Measurements from ENCODE around the gene MDM1. TPM values are rescaled to one million over a fixed set of nuclear protein-coding genes. Genes with fewer than 3 reads are reported as not detected.

MDM1 gene
- total RNA-seq, 2 donors from 2014 or later, result 8.3 to 12.8 TPM

DNA sequence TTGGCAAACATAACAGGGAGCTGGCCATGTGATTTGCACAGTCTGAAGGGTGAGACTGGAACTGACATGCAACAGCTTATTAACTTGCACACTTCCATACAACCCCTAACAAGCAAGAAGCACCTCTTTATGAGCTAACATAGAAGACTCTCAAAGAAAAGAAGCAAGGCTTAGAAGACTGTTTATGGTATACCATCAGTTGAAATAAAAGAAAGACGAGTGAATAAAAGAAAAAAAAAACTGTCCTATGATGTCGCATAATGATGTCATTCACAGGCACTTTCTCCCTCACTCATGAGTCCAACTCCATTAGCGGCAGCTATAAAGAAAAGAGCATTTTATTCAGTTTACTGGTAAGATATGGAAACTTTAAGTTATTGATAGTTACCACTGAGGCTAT, 3.3 kb upstream of the MDM1 start:
- no peaks in the 10 kb centered on the region for H3K27me3 ChIP-seq
- DNase-seq (ENCODE audit: low spot score), result no peak
- peak overlapping the region in 1 of 2 donors; percentile 81 for H3K27ac ChIP-seq
- no peaks in the 10 kb centered on the region for H3K36me3 ChIP-seq
- no peak overlapping the region for H3K4me3 ChIP-seq
- no peaks in the 10 kb centered on the region for H3K9me3 ChIP-seq
- peaks cover 0 to 26% of the 10 kb centered on the region in 2 donors for H3K4me1 ChIP-seq
- TF ChIP-seq, protein P1, sequence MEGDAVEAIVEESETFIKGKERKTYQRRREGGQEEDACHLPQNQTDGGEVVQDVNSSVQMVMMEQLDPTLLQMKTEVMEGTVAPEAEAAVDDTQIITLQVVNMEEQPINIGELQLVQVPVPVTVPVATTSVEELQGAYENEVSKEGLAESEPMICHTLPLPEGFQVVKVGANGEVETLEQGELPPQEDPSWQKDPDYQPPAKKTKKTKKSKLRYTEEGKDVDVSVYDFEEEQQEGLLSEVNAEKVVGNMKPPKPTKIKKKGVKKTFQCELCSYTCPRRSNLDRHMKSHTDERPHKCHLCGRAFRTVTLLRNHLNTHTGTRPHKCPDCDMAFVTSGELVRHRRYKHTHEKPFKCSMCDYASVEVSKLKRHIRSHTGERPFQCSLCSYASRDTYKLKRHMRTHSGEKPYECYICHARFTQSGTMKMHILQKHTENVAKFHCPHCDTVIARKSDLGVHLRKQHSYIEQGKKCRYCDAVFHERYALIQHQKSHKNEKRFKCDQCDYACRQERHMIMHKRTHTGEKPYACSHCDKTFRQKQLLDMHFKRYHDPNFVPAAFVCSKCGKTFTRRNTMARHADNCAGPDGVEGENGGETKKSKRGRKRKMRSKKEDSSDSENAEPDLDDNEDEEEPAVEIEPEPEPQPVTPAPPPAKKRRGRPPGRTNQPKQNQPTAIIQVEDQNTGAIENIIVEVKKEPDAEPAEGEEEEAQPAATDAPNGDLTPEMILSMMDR (IDR thresholded peaks at IDR 0.05), result no peak

DNA sequence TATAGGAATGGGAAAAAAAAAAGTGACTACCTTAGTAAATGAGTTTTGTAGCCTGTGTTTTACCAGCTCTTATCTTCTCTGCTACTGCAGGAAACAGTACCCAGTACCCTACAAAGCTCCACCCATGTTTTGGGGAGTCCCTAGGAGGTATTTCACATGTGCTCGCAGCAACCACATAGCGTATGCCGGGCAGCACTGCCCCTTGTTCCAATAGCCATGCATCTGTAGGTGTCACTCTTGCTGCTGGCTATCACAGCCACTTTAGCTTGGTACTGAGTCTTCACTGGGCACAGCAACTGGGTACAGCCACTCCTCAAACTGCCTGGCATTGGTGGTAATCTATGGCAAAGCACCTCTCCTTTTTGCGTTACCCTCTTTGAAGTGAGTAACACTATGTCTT, 2.0 kb upstream of the MDM1 start:
- H3K4me3 ChIP-seq, result no peak overlapping the region
- peaks cover 0 to 26% of the 10 kb centered on the region in 2 donors for H3K4me1 ChIP-seq
- no peaks in the 10 kb centered on the region for H3K36me3 ChIP-seq
- no peaks in the 10 kb centered on the region for H3K27me3 ChIP-seq
- H3K9me3 ChIP-seq, result no peaks in the 10 kb centered on the region
- TF ChIP-seq, protein P1 (IDR thresholded peaks at IDR 0.05), result peak in 1 of 2 donors; percentile 50
- peak overlapping the region in 1 of 2 donors; percentile 81 for H3K27ac ChIP-seq
- no peak for DNase-seq (ENCODE audit: low spot score)

- DNase-seq (ENCODE audit: low spot score), result no peak
- TF ChIP-seq, protein P1 (IDR thresholded peaks at IDR 0.05), result no peak
- H3K4me3 ChIP-seq, result peak overlapping the region; percentile 71 to 82
- H3K27ac ChIP-seq, result peak overlapping the region; percentile 67 to 70
- H3K27me3 ChIP-seq, result no peaks in the 10 kb centered on the region
- peaks cover 0 to 34% of the 10 kb centered on the region in 2 donors for H3K4me1 ChIP-seq
- H3K9me3 ChIP-seq, result no peaks in the 10 kb centered on the region
- H3K36me3 ChIP-seq, result no peaks in the 10 kb centered on the region
These were observed 817 bp upstream of the MDM1 start for GRCh38 chr12:68332728-68333630.

- Histone ChIP-seq H3K4me3 (peak overlapping the region; percentile 71 to 82), H3K36me3 (peaks cover 5% of the 10 kb centered on the region), H3K27ac (peak overlapping the region; percentile 57 to 70), H3K27me3 (no peaks in the 10 kb centered on the region), H3K9me3 (no peaks in the 10 kb centered on the region), H3K4me1 (peaks cover 0 to 30% of the 10 kb centered on the region in 2 donors)
- TF ChIP-seq, protein P1 (IDR thresholded peaks at IDR 0.05), result no peak
- DNase-seq (ENCODE audit: low spot score), result no peak
These were observed 678 bp downstream of the MDM1 start for GRCh38 chr12:68331500-68331868.

DNA sequence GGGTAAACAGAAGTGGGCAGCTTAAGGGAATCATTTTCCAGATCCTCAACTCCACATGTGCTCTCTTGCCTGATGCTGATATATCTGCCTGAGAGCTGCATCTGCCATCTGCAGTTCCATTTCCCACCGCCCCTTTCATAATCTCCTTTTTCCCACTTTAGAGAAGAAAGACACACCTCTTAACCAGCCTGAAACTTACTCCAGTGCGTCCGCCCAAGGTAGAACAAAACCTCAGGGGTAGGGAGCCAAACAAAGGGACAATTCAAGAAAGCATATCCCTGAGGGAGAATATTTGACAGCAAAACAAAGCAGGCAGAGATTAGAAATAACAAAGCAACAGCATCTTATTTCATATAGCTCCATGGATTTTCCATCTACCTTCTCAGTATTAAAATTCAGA, 4.3 kb downstream of the MDM1 start:
- peaks cover 0 to 21% of the 10 kb centered on the region in 2 donors for H3K4me1 ChIP-seq
- no peak overlapping the region for H3K4me3 ChIP-seq
- no peak overlapping the region for H3K27ac ChIP-seq
- H3K27me3 ChIP-seq, result no peaks in the 10 kb centered on the region
- H3K9me3 ChIP-seq, result no peaks in the 10 kb centered on the region
- peaks cover 9% of the 10 kb centered on the region for H3K36me3 ChIP-seq
- TF ChIP-seq, protein P1 (IDR thresholded peaks at IDR 0.05), result no peak
- no peak for DNase-seq (ENCODE audit: low spot score)

Data from right atrium auricular region (tissue), 2 donors.